Activated gamma-delta T cell treated with anti-CD3 and anti-CD28 coated beads, Interleukin-2, amount 50 U/mL, for 16 hours (primary cell): ENCODE data around the gene KLHDC3.
"Not testable (repeated sequence)": the region's sequence is repeated elsewhere in the genome, so short reads cannot be mapped to it uniquely, and the experiment has no call there.

Experiments used
- DNase-seq: peaks from one replicate; pipeline ENCODE4 v3.0.0-alpha.2; 2020; ENCODE audit warnings: low read depth

KLHDC3 gene

DNA sequence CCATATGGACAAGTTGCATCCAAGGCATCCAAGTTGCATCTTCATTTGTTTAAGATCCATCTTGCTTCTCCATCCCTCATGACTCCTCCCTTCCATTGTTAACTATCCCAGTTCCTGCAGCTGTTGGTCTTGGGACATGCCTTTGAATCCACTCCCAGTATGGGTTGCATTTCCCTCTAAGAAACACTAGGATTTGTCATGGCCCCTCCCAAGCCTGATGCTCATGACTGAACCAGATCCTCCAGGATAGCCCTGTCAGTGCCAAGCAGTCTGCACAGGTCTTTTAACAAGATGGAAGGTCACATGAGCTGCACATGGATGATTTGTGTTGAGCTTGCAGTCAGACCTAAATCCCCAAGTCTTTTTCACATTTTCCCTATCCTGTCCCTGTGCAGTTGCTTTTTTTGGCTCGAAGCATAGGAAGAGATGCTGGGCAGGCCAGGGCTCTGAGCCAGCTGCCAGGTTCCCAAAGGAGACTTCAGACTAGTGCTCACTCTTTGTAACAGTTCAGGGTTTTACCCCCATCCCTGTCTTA, 25.5 kb upstream of the KLHDC3 start:
- no peak for DNase-seq

DNA sequence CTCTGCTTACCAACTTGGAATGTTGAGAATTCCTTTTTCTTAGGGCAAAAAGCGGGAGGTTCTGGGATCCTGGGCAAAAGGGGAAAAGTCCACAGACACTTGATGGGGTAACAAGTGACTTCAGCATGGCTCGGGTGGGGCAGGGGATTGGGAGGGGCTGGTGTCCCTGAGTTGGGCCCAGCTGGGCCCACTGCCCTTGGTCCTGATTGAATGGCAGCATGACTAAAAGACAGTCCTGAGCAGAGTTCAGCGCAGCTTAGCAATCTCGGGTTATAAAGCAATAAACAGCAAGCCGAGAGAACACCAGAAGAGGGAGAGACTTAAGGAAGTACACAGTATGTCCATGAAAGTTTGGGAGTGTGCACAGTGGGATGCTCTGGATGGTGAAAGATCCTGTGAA, 24.1 kb upstream of the KLHDC3 start:
- DNase-seq, result no peak

DNA sequence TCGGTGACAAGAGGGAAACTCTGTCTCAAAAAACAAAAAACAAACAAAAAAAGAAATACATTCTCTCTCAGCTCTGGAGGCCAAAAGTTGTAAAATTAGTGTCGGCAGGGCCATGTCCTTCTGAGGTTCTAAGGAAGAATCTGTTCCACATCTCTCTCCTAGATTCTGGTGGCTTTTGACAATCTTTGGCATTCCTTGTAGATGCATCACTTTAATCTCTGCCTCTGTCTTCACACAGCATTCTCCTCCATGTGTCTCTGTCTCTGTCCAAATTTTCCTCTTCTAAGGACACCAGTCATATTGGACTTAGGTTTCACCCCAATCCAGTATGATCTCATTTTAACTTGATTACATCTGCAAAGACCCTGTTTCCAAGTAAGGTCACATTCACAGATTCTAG, 20.6 kb upstream of the KLHDC3 start:
- DNase-seq, result no peak

DNA sequence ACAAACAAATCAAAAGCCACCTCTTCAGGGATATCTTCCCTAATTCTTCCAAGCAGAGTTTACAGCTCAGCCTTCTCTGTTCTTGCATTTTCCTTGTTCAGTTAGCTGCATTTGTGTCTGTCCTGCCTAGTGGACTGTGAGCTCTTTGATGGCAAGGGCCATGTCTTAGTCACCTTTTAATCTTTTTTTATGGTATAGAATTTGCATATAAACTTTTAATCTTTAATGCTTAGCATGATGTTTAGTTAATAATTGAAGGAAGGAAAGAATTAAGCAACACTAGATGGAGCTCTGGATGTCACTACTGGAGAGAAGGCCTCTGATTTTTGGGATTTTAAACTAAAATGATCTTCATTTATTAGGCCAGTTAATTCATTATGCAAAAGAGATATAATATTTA, 17.5 kb upstream of the KLHDC3 start:
- DNase-seq, result no peak

DNA sequence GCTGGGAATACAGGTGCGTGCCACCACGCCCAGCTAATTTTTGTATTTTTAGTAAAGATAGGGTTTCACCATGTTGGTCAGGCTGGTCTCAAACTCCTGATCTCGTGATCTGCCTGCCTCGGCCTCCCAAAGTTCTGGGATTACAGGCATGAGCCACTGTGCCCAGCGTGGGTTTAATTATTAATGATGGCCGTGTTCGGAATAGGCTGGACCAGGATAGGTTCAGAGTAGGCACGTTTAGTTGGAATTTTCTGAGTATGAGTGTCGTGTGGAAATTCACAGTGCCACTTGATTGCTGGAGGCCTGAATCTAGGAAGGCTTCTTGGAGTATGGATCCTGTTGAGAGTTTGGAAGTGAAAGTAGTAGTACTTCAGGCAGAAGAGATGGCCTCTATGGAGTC, 15.8 kb upstream of the KLHDC3 start:
- DNase-seq, result not testable (repeated sequence)

DNA sequence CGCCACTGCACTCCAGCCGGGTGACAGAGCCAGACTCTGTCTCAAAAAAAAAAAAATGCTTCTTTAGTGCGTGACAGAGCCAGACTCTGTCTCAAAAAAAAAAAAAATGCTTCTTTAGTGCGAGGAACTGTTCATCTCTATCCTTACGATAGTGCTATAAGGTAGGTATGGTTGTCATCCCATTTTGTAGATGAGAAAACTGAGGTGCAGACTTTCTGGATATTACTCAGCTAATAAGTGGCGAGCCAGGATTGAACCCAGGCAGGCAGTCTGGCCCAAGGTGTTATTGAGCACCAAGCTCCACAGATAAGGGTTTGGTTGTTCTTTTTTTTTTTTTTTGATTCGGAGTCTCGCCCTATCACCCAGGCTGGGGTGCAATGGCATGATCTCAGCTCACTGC, 12.2 kb upstream of the KLHDC3 start:
- no peak for DNase-seq

DNA sequence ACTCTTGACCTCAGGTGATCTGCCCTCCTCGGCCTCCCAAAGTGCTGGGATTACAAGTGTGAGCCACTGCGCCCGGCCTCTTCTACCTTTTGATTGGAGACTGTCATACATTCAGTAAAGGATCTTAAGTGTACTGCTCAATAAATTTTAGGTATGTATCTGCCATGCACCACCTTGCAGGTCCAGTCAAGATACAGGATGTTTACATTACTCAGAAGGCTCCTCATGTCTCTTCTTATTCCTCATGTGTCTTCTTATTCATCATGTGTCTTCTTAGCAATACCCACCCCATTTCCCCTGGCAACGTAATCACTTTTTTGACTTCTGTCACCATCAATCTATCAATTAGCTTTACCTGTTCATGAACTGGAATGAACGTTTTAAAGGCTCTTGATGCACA, 8.2 kb upstream of the KLHDC3 start:
- DNase-seq, result no peak

DNA sequence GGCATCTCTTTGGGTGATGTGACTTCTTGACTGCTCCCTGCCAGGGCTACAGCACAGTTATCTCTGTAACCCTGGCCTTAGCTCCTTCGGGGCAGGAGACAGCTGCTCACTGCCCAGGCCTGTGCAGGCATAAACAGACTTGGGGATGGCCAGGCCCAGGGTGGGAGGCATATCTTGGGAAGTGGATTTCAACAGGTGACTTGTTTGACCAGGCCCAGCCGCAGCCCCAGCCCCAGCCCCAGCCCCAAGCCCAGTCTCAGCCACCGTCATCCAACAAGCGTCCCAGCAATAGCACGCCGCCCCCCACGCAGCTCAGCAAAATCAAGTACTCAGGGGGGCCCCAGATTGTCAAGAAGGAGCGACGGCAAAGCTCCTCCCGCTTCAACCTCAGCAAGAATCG, 7.8 kb upstream of the KLHDC3 start:
- DNase-seq, result no peak

DNA sequence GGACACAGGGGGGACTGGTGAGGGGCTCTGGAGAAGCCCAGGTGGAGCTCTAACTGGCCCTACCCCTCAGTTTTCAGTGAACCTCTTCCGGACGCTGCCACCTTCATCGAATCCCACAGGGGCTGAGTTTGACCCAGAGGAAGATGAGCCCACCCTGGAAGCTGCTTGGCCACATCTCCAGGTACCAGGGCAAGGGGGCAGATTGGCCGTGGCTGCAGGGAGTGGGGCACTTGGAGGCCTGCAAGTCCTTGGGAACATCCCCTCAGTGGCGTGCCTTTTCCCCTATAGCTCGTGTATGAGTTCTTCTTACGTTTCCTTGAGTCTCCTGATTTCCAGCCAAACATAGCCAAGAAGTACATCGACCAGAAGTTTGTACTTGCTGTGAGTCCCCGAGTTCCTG, 6.9 kb upstream of the KLHDC3 start:
- no peak for DNase-seq

DNA sequence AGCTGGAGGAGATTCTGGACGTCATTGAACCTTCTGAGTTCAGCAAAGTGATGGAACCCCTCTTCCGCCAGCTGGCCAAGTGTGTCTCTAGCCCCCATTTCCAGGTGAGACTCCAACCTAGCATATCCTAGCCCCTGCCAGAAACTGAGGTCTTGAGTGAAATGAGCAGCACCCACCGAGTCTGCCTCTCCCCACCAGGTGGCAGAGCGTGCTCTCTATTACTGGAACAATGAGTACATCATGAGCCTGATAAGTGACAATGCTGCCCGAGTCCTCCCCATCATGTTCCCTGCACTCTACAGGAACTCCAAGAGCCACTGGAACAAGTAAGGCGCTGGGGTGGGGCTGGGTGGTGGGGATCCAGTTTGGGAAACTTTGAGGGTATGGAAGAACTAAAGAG, 4.9 kb upstream of the KLHDC3 start:
- no peak for DNase-seq

DNA sequence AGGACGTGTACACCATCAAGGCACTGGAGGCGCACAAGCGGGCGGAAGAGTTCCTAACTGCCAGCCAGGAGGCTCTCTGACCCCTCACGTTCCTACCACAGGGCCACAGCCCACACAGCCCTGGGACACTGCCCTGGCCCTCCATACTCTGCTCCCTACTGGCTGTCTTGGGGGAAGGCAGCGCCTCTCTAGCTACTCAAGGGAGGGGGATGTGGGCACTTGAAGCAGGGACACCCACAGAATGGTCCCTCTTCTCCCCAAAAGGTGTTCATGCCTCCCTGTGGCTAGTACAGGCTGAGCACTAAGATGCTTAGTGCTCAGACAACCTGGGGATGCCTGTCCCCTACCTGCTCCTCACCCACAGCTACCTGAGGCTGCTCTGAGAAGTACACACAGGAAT, 2.8 kb upstream of the KLHDC3 start:
- no peak for DNase-seq

DNA sequence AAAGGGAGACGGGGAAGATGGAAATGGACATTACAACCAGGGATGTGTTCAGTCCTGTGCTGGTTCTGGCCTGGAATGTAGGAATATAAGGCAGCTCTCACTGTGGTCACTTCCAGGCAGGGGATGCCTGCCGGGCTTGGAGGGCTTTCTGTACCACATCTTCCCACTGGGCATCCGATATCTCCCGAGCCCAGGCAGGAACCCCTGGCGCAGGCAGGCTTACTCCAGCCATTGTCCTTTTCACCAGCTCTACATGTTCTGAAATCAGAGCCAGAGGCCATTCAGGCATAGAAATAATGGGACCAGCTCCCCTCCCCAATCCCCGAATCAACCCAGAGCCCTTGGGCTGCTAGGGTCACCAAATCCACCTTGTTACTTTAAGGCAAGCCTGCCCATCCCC, 1.7 kb upstream of the KLHDC3 start:
- no peak for DNase-seq

DNA sequence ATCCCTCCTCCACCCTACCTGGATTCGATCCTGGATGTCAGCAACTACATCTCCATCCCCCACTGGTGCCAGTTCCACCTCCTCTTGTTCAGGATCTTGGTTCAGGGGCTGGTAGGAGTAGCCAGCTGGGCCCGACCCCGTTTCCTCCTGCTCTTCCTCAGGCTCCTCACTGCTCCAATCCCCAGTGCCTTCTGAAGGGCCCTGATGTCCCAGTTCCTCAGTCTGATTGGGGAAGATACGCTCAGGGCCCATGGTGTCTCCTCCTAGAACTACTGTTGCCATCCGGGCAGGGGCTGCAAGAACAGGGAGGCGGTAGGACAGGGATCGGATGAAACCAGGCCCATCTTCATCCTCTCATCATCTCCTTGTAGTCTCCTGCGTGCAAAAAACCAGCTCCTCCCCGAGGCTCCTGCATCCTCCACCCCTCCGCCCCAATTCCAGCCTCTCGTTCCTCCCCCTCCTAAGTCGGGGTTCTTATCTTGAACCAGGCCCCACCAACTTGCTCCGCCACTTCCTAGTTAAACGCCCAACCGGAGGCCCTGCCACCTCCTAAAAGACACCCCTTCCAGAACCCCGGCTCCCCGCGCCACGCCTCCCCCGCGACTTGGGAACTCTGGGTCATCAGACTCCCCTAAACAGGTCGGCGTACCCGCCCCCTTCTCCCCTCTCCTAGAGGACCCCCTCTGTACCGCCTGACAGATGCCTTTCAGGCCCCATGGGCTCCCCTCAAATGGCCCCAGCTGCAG, 779 bp upstream of the KLHDC3 start:
- no peak for DNase-seq

DNA sequence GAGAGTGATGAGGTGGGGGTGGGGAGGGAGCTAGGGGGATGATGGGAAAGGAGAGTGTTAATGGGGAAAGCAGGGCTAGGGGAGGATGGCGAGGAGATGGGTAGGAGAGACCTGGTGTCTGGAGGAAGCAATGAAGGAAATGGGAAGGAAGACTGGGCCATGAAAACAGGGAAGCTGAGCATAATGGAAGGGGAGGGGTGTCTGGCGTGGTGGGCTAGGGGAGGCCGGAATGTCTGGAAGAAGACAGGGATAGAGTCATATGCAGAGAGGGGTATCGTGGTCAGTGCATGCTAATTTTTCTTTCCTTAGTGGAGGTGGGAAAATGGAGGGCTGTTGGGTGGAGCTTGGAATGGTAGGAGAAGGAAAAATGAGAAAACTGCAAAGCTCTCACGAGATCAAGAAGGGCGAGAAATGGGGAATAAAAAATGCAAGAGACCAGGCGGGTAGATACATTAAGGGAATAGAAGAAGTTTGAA, 423 bp downstream of the KLHDC3 start:
- DNase-seq, result no peak

DNA sequence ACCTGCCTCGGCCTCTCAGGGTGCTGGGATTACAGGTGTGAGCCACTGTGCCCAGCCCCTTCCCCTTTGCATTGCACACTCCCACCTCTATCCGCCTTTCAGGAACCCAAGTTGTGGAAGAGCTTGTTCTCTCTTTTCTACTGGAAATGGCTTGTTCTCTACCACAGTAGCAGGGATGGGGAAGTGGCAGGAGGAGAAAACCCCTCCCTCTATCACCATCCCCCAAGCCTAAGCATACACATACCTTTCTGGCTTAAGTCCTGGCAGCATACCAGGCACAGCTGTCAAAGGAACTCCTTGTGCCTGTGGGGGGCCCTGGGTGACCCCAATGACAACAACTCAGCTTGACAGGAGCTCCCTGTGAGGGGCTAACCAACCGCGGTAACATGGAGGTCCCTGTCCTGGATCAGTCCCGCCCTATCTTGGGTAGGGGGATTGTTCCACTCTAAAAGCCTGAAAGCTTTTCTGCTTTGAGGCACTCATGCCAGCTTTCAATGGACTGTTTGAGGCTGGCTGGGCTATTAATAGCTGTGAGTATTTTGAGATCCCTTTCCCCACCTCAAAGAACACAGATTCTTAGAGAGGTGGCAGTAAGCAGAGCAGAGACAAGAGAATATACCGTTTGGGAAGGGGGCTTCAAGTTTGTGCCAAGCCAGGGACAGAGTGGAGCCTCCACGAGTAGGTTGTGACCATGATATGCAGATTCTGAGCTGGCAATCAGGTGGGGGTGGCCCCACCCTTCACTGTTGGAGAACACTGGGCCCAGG, 2.3 kb downstream of the KLHDC3 start:
- DNase-seq, result no peak

DNA sequence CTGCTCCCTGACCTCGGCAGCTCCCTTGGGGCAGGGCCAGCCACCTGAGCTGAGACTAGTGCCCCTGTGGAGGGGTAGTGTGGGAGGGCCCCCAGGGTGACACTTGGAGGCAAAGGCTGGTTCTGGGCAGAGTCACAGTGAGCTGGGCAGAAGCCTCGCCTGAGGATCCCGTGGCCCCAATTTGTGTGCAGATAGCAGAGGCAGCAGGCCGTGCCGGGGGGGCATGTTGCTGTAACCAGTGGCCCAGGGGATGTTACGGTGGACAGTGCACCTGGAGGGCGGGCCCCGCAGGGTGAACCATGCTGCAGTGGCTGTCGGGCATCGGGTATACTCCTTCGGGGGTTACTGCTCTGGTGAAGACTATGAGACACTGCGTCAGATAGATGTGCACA, 2.9 kb downstream of the KLHDC3 start:
- no peak for DNase-seq

DNA sequence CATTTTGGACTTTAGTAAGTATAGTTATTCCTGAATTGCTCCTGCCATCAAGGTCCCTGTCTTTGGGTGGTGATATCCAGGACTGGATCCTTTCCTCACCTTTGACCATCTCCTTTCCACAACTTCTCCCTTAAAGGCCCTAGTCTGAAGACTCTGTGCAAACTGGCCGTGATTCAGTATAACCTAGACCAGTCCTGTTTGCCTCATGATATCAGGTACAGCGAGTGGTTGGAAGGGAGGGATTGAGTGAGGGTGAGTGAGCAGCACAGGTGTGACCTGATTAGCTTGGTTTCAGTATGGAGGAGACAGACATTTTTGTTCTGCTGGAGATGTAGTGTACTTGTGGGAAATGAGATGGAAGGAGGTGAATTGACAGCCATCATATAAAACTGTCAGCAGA, 5.1 kb downstream of the KLHDC3 start:
- no peak for DNase-seq

DNA sequence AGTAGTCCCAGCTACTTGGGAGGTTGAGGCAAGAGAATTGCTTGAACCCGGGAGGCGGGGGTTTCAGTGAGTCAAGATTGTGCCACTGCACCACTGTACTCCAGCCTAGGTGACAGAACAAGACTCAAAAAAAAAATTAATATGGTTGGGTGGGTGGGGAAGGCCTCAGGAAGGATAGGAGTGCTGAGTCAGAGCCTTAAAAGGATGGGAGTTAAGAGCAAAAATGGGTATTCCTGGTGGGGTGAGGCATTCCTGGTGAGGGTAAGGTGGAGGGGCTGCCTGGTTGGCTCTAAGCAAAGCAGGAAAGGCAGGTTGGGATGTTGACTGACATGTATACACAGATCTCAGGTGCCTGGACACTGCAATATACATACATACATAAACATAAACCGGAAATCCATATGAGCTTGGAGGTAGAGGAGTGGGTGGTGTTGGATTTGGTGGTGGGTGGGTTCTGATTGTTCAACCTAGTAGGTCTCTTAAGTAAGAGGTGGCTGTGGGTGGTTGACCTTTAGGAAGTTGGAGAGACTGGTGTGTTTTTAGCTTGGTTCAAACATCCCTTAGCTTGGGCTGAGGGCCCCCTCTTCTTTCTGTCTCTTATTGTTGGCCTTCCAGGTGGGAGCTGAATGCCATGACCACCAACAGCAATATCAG, 6.1 kb downstream of the KLHDC3 start:
- DNase-seq, result no peak

DNA sequence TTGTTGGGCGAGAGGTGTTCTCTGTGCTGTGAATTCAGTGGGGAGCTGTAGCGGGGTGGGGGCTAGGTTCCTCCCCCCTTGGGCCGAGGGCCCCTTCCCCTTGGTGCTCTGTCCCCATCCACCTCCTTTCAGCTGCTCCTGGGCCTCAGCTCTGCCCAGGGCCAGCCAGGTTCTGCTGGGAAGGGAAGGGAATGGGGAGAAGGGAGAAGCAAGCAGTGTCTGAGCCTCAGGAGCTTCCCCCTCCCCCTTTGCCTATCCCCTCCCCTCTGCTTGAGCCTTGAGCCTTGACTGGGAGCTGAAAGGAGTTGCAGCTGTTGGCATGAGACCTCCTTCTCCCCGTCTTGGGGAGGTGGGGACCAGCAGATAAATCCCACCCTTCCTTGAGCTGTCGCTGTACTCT, 6.8 kb downstream of the KLHDC3 start:
- no peak for DNase-seq

DNA sequence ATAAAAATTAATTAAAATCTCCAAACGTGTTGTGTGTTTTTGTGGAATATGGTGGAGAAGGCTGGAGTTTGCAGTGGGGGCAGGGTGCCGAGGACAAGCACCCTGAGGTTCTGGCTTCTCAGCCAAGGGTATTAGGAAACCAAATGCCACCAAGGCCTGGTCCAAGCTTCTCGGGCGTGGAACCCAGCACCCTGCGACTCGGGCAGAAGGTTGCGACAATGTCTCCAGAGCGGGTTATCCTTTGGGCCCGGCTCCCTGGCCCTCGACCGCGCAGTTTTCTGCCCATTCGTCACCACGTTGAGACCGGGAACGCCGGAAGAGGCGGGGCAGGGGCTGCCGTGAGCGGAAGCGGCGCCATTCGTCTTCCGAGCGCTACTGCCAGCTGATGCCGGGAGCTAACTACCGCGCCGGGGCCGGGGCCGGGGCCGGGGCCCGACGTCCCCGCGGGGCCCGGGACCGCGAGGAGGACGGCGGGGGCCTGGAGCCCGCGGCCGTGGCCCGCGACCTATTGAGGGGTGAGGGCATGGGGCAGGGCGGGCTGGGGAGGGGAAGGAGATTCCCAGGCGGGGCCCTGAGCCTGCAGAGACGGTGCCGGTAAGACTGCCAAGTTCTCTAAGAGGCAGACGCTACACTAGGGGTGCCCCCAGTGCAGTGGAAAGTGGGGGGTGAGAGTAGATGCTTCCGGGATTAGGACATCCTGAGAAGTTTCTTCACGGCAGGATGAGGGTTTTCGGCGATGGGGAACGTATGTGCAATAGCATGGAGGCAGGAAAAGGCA, 7.4 kb downstream of the KLHDC3 start, which contains the start of gene RRP36:
Gene RRP36, plus strand, starts transcription at position 354 of the 778 bp plus-strand sequence. Its CDS starts 32 bp downstream, at position 386.
- peak; percentile 49 for DNase-seq

DNA sequence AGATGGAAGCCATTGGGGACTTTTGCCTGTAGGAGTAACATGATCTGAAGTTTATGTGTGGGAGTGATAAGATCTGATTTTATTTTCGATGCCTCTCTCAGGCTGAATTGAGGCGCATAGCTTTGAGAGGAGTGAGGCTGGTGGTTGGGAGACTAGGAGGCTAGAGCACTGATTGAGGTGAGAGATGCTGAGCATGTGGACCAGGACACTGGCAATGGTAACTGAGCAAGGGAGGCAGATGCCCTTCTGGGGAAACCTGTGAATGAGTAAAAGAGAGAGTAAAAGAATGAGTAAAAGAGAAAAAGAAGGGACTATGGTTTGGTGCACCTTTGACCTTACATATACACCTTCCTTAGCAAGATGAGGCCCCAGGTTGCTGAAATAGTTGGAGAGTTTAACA, 10.4 kb downstream of the KLHDC3 start:
- DNase-seq, result no peak

DNA sequence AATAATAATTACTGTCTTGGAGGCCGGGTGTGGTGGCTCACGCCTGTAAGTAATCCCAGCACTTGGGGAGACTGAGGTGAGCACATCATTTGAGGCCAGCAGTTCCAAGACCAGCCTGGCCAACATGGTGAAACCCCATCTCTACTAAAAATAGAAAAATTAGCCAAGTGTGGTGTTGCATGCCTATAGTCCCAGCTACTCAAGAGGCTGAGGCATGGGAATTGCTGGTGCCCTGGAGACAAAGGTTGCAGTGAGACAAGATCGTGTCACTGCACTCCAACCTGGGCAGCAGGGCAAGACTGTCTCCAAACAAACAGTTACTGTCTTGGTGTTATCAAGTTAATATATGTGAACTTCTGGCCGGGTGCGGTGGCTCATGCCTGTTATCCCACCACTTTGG, 12.3 kb downstream of the KLHDC3 start:
- no peak for DNase-seq
